Measurements from ENCODE around the gene ACTL6A.

Gene ACTL6A

GRCh38 chr3:179591313-179591712 lies 28.6 kb downstream of the ACTL6A start:
- DNase-seq: no peak

GRCh38 chr3:179599531-179599930 lies 36.8 kb downstream of the ACTL6A start:
- no peak for DNase-seq

- no peak for DNase-seq
Measured at GRCh38 chr3:179603321-179603720, 40.6 kb downstream of the ACTL6A start.

- no peak for DNase-seq
Measured at GRCh38 chr3:179603831-179604230, 41.1 kb downstream of the ACTL6A start.

- DNase-seq: peak; percentile 96
Measured at GRCh38 chr3:179604321-179605078, 41.8 kb downstream of the ACTL6A start, which contains the start of the genes MRPL47 and NDUFB5. MRPL47 (minus strand) TSS chr3:179604638; CDS start chr3:179604624, 14 bp downstream. NDUFB5 (plus strand) TSS chr3:179604794; CDS start chr3:179604816, 22 bp downstream.

- DNase-seq: no peak
Measured at GRCh38 chr3:179606534-179607085, 43.9 kb downstream of the ACTL6A start.

GRCh38 chr3:179608931-179609720 lies 46.4 kb downstream of the ACTL6A start:
- DNase-seq: peak; percentile 85

GRCh38 chr3:179610066-179610465 lies 47.3 kb downstream of the ACTL6A start:
- DNase-seq: no peak

- DNase-seq: no peak
Measured at GRCh38 chr3:179613807-179614206, 51.1 kb downstream of the ACTL6A start.

GRCh38 chr3:179615458-179616173 lies 52.9 kb downstream of the ACTL6A start:
- no peak for DNase-seq

GRCh38 chr3:179622023-179622422 lies 59.3 kb downstream of the ACTL6A start:
- DNase-seq: no peak

- DNase-seq: no peak
Measured at GRCh38 chr3:179624451-179624850, 61.7 kb downstream of the ACTL6A start.

GRCh38 chr3:179630753-179631451 lies 68.2 kb downstream of the ACTL6A start:
- DNase-seq: no peak
